Subcutaneous adipose tissue (tissue), 4 donors: ENCODE data around the gene CEP135. TPM values are rescaled to one million over a fixed set of nuclear protein-coding genes. Genes with fewer than 3 reads are reported as not detected.

Experiments
- CTCF ChIP-seq: fragments of 450-650 bp; IDR thresholded peaks from one replicate; pipeline ENCODE4 v1.5.1; 2016; ENCODE audit warnings: low read depth, mild to moderate bottlenecking, control low read depth, antibody characterized with exemption, moderate library complexity
- total RNA-seq, 4 donors: library from RNA; depleted of rRNA; stranded (reverse); fragments of >200 nt; gene quantifications; one replicate each; pipeline ENCODE4 v1.1.0, GENCODE V29; 2016

CEP135 gene
- total RNA-seq, 4 donors from 2014 or later: 5.1 to 11.1 (median 7.4) TPM

GRCh38 chr4:55980725-55981124, 32.0 kb downstream of the CEP135 start:
- TF ChIP-seq CTCF: no peak

GRCh38 chr4:55982976-55983375, 34.2 kb downstream of the CEP135 start:
- no peak for TF ChIP-seq CTCF

- no peak for TF ChIP-seq CTCF
These were observed 41.0 kb downstream of the CEP135 start for GRCh38 chr4:55989766-55990165.

GRCh38 chr4:55993994-55994663, 45.4 kb downstream of the CEP135 start:
- no peak for TF ChIP-seq CTCF

- TF ChIP-seq CTCF: no peak
These were observed 47.9 kb downstream of the CEP135 start for GRCh38 chr4:55996646-55997045.

GRCh38 chr4:56003606-56004005, 54.9 kb downstream of the CEP135 start:
- TF ChIP-seq CTCF: no peak

GRCh38 chr4:56004235-56004634, 55.5 kb downstream of the CEP135 start:
- no peak for TF ChIP-seq CTCF
